Mesendoderm (in vitro differentiated cells): ENCODE data around the gene LRRC28.
A peak's percentile ranks its signal among the peaks of the same experiment; 100 is the strongest.

Source experiments
- DNase-seq: peaks from one replicate; pipeline ENCODE4 v3.0.0; 2013
- H2AK5ac ChIP-seq: 2 replicates; pipeline ENCODE4 v1.6.1; 2013; ENCODE audit warnings: low read length, inconsistent platforms
- H2BK120ac ChIP-seq: 2 replicates; pipeline ENCODE4 v1.6.1; 2013; ENCODE audit warnings: low read depth, mild to moderate bottlenecking, low read length, moderate library complexity, mixed read lengths
- H2BK15ac ChIP-seq: replicated peaks from 2 replicates; pipeline ENCODE4 v1.6.1; 2013; ENCODE audit warnings: low read depth, mild to moderate bottlenecking, moderate library complexity
- H2BK5ac ChIP-seq: 2 replicates; pipeline ENCODE4 v1.6.1; 2013; ENCODE audit warnings: low read length, inconsistent platforms
- H3K18ac ChIP-seq: 2 replicates; pipeline ENCODE4 v1.6.1; 2013; ENCODE audit warnings: mild to moderate bottlenecking, low read length, mixed read lengths
- H3K23ac ChIP-seq: one replicate; pipeline ENCODE4 v1.6.1; 2013; ENCODE audit warnings: low read length
- H3K27ac ChIP-seq: 2 replicates; pipeline ENCODE4 v1.5.1; 2013; ENCODE audit warnings: low read depth, mild to moderate bottlenecking, inconsistent platforms, low read length, moderate library complexity
- H3K27me3 ChIP-seq: 2 replicates; pipeline ENCODE4 v1.6.1; 2013; ENCODE audit warnings: low read length, control low read depth, mild to moderate bottlenecking, inconsistent platforms; ENCODE audit not compliant: insufficient read depth, poor library complexity
- H3K36me3 ChIP-seq: 2 replicates; pipeline ENCODE4 v1.6.1; 2013; ENCODE audit warnings: low read length, inconsistent platforms; ENCODE audit not compliant: control insufficient read depth, insufficient read depth
- H3K4ac ChIP-seq: one replicate; pipeline ENCODE4 v1.6.1; 2013; ENCODE audit warnings: low read depth, mild to moderate bottlenecking, low read length, moderate library complexity
- H3K4me1 ChIP-seq: 2 replicates; pipeline ENCODE4 v1.6.1; 2013; ENCODE audit warnings: low read depth, low read length, inconsistent platforms; ENCODE audit not compliant: control insufficient read depth
- H3K4me2 ChIP-seq: 2 replicates; pipeline ENCODE4 v1.6.1; 2013; ENCODE audit warnings: low read length
- H3K4me3 ChIP-seq: 2 replicates; pipeline ENCODE4 v1.5.1; 2013; ENCODE audit warnings: mild to moderate bottlenecking, low read length
- H3K56ac ChIP-seq: one replicate; pipeline ENCODE4 v1.6.1; 2013; ENCODE audit warnings: low read length
- H3K79me1 ChIP-seq: 2 replicates; pipeline ENCODE4 v1.6.1; 2013; ENCODE audit warnings: low read length, inconsistent platforms
- H3K79me2 ChIP-seq: 2 replicates; pipeline ENCODE4 v1.6.1; 2013; ENCODE audit warnings: mild to moderate bottlenecking, low read length; ENCODE audit not compliant: control insufficient read depth, insufficient read depth
- H3K9ac ChIP-seq: 2 replicates; pipeline ENCODE4 v1.6.1; 2013; ENCODE audit warnings: low read length, inconsistent platforms
- H4K5ac ChIP-seq: one replicate; pipeline ENCODE4 v1.6.1; 2013; ENCODE audit warnings: low read length
- H4K8ac ChIP-seq: one replicate; pipeline ENCODE4 v1.6.1; 2013; ENCODE audit warnings: low read depth, mild to moderate bottlenecking, control low read depth, low read length, moderate library complexity
- WGBS: extraction: QIAGEN DNeasy Blood & Tissue Kit; methylation state at CpG from one replicate; pipeline ENCODE4 v1.1.7; 2013; ENCODE audit warnings: low lambda C conversion rate, missing lambda C conversion rate; ENCODE audit not compliant: insufficient coverage; ENCODE audit errors: extremely low coverage; 5-methylcytosine and 5-hydroxymethylcytosine counted together

The LRRC28 gene

GRCh38 chr15:99340347-99340746, 89.1 kb downstream of the LRRC28 start:
- Histone ChIP-seq H3K36me3 (no peaks in the 10 kb centered on the region), H3K4ac (no peak overlapping the region), H3K4me2 (no peak overlapping the region), H3K4me3 (no peak overlapping the region), H2AK5ac (no peak overlapping the region), H3K23ac (no peak overlapping the region), H2BK5ac (no peak overlapping the region), H2BK15ac (no peak overlapping the region), H2BK120ac (no peak overlapping the region), H3K27ac (no peak overlapping the region), H4K8ac (no peak overlapping the region), H4K5ac (no peak overlapping the region), H3K79me2 (no peaks in the 10 kb centered on the region), H3K4me1 (no peaks in the 10 kb centered on the region), H3K79me1 (no peaks in the 10 kb centered on the region), H3K9ac (no peak overlapping the region), H3K27me3 (no peaks in the 10 kb centered on the region), H3K18ac (no peak overlapping the region), H3K56ac (no peak overlapping the region)
- no CpG with 5 or more reads among the region's 3 CpGs for WGBS
- no peak for DNase-seq

- Histone ChIP-seq H3K4me2 (no peak overlapping the region), H3K56ac (no peak overlapping the region), H3K36me3 (no peaks in the 10 kb centered on the region), H3K79me2 (no peaks in the 10 kb centered on the region), H2BK120ac (no peak overlapping the region), H2BK5ac (no peak overlapping the region), H3K23ac (no peak overlapping the region), H3K4ac (no peak overlapping the region), H2AK5ac (no peak overlapping the region), H3K9ac (no peak overlapping the region), H3K4me3 (no peak overlapping the region), H2BK15ac (no peak overlapping the region), H3K4me1 (no peaks in the 10 kb centered on the region), H3K79me1 (no peaks in the 10 kb centered on the region), H3K18ac (no peak overlapping the region), H3K27ac (no peak overlapping the region), H3K27me3 (no peaks in the 10 kb centered on the region), H4K8ac (no peak overlapping the region), H4K5ac (no peak overlapping the region)
- DNase-seq: no peak
- no CpG with 5 or more reads among the region's 1 CpG for WGBS
These were observed 90.5 kb downstream of the LRRC28 start for GRCh38 chr15:99341786-99342185.

DNA sequence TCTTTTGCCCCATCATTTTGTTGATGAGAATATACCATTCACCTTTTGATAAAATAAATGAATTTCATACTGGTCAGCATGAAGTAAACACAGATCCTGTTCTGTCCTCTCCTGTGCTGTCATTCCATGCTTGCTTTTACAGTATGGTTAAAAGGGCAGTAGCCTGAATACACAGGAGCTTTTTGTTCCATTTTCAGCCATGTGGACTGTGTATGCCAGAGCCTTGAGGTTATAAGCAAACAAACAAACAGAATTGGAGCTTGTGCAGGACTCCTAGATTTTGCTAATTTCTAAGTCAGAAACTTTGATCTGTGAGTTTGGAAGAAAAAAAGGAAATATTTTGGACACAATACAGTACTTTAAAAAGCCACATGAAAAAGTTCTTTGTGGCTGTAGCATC, 91.9 kb downstream of the LRRC28 start:
- Histone ChIP-seq H3K23ac (no peak overlapping the region), H2BK120ac (no peak overlapping the region), H3K4me2 (no peak overlapping the region)

DNA sequence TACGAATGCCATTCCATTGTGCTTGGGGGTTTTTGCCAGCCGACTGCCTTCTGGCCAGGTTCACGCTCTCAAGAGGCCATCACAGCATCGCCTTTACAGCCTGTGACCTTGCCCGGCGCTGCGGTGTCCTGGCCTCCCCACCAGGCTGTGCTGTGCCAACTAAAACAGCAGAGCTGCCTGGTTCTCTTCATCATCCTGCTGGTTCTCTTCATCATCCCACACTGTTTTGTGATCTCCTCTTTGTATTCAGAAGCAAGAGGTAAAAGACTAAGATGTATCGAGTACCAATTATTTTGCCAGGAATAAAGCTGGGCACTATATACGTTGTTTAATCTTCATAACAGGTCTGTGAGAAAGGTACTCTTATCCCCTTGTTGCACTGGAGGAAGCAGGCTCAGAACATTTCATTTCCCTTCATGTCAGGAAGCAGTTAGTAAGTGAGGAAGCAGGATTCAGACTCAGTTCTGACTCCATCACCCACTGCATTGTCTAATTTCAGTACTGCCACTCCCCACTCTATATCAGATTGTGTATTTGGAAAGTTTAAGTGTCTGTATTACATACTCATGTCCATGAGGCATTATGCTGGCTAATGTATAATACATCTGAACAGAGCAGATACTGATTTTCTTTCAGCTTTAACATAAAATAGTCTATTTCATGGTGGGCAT, 92.7 kb downstream of the LRRC28 start:
- Histone ChIP-seq H3K27ac (no peak overlapping the region), H3K18ac (no peak overlapping the region), H2AK5ac (no peak overlapping the region), H4K8ac (no peak overlapping the region), H3K4me3 (no peak overlapping the region), H3K36me3 (no peaks in the 10 kb centered on the region), H3K56ac (no peak overlapping the region), H2BK120ac (no peak overlapping the region), H3K4ac (no peak overlapping the region), H3K4me1 (no peaks in the 10 kb centered on the region), H3K79me1 (no peaks in the 10 kb centered on the region), H3K4me2 (no peak overlapping the region), H2BK15ac (no peak overlapping the region), H3K9ac (no peak overlapping the region), H3K23ac (no peak overlapping the region), H2BK5ac (no peak overlapping the region), H3K27me3 (no peaks in the 10 kb centered on the region), H3K79me2 (no peaks in the 10 kb centered on the region), H4K5ac (no peak overlapping the region)
- WGBS: no CpG with 5 or more reads among the region's 9 CpGs
- peak; percentile 48 for DNase-seq

More for the DNA sequence above, 91.9 kb downstream of the LRRC28 start:
- Histone ChIP-seq H3K27me3 (no peaks in the 10 kb centered on the region), H3K9ac (no peak overlapping the region), H2BK5ac (no peak overlapping the region), H3K4ac (no peak overlapping the region), H3K36me3 (no peaks in the 10 kb centered on the region), H3K27ac (no peak overlapping the region), H4K8ac (no peak overlapping the region), H3K79me2 (no peaks in the 10 kb centered on the region), H3K18ac (no peak overlapping the region), H3K4me3 (no peak overlapping the region), H2AK5ac (no peak overlapping the region), H4K5ac (no peak overlapping the region), H2BK15ac (no peak overlapping the region), H3K4me1 (no peaks in the 10 kb centered on the region), H3K56ac (no peak overlapping the region), H3K79me1 (no peaks in the 10 kb centered on the region)
- no peak for DNase-seq

DNA sequence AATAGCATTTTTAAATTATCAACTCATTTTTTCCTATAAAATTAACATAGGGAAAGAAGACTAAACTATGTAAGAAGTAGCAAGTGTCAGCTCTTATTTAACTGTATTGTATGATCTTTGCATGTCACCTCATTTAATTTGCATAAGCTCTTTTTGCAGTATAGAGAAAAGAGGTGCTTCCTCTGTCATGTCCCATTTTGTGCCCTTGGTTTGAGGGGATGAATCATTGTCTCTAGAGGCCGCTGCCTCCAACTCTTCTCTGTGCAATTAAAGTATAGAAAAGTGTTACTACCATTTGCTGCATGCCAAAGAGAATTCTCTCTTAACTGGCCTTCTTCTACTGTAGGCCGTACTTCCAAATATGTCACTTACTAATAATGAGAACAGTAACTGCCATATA, 93.4 kb downstream of the LRRC28 start:
- WGBS: no CpG with 5 or more reads among the region's 2 CpGs
- no peak overlapping the region for H3K27ac ChIP-seq
- no peaks in the 10 kb centered on the region for H3K79me1 ChIP-seq

DNA sequence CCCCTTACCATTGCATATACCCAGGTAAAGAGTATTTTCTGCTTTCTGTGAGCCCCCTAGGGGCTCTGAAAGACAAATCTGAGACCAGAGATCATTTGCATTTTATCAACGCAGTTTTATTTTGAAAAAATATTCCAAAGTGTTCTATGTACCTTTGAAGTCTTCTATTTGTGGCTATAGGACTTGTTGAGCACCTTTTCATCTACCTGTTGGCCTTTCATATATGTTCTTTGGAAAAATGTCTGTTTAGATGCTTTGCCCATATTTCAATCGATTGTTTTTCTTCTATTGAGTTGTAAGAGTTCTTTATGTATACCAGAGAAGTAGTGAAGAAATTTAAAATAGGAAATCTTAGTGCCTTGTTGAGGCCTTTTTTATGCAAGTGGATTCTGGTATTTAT, 94.0 kb downstream of the LRRC28 start:
- H2BK5ac ChIP-seq: no peak overlapping the region
- H4K8ac ChIP-seq: no peak overlapping the region
- H3K4me2 ChIP-seq: no peak overlapping the region
- H3K9ac ChIP-seq: no peak overlapping the region
- no peak for DNase-seq
- no peaks in the 10 kb centered on the region for H3K27me3 ChIP-seq
- H3K23ac ChIP-seq: no peak overlapping the region
- no peaks in the 10 kb centered on the region for H3K4me1 ChIP-seq
- H2BK120ac ChIP-seq: no peak overlapping the region
- no peak overlapping the region for H3K27ac ChIP-seq
- no peak overlapping the region for H4K5ac ChIP-seq
- H3K18ac ChIP-seq: no peak overlapping the region
- no CpG with 5 or more reads among the region's 2 CpGs for WGBS
- H2BK15ac ChIP-seq: no peak overlapping the region
- H2AK5ac ChIP-seq: no peak overlapping the region
- H3K79me1 ChIP-seq: no peaks in the 10 kb centered on the region
- H3K36me3 ChIP-seq: no peaks in the 10 kb centered on the region
- H3K79me2 ChIP-seq: no peaks in the 10 kb centered on the region
- H3K4ac ChIP-seq: no peak overlapping the region
- H3K4me3 ChIP-seq: no peak overlapping the region
- H3K56ac ChIP-seq: no peak overlapping the region

More for the DNA sequence above, 93.4 kb downstream of the LRRC28 start:
- Histone ChIP-seq H2BK5ac (no peak overlapping the region), H4K8ac (no peak overlapping the region), H3K79me2 (no peaks in the 10 kb centered on the region), H3K4ac (no peak overlapping the region), H2BK120ac (no peak overlapping the region), H3K23ac (no peak overlapping the region), H3K9ac (no peak overlapping the region), H3K27me3 (no peaks in the 10 kb centered on the region), H3K56ac (no peak overlapping the region), H3K4me2 (no peak overlapping the region), H3K18ac (no peak overlapping the region), H3K4me3 (no peak overlapping the region), H2BK15ac (no peak overlapping the region), H4K5ac (no peak overlapping the region), H3K4me1 (no peaks in the 10 kb centered on the region), H2AK5ac (no peak overlapping the region), H3K36me3 (no peaks in the 10 kb centered on the region)
- no peak for DNase-seq
